ENCODE data around the gene TYW1.
"Not testable (repeated sequence)": the region's sequence is repeated elsewhere in the genome, so short reads cannot be mapped to it uniquely, and the experiment has no call there.

- TF ChIP-seq SP1 (IDR thresholded peaks at IDR 0.05; ENCODE audit: low read depth, low read length); CTCF (IDR thresholded peaks at IDR 0.05; ENCODE audit: control extremely low read depth in 1 of 3, insufficient read depth in 1 of 3, low read depth in 1 of 3, low read length in 3 of 3); TBP (IDR thresholded peaks at IDR 0.05; ENCODE audit: low read depth, low read length); RBBP5 (IDR thresholded peaks at IDR 0.05; ENCODE audit: borderline replicate concordance, low read depth, low read length); RAD21 (IDR thresholded peaks at IDR 0.05 in 1 of 2, conservative IDR thresholded peaks at IDR 0.05 in 1 of 2; ENCODE audit: low read depth in 2 of 2, low read length in 2 of 2); JUND (IDR thresholded peaks at IDR 0.05; ENCODE audit: low read length); KDM1A (IDR thresholded peaks at IDR 0.05; ENCODE audit: borderline replicate concordance, low read length); NANOG (IDR thresholded peaks at IDR 0.05; ENCODE audit: insufficient read depth, low read depth, low read length, poor library complexity, severe bottlenecking); MAFK (IDR thresholded peaks at IDR 0.05; ENCODE audit: low read depth, low read length): not testable (repeated sequence)
These were observed 50.2 kb downstream of the TYW1 start for GRCh38 chr7:67046819-67047218.

All from H1 (cell line).